Subcutaneous adipose tissue (tissue), 4 donors: ENCODE data around the gene FMO2. TPM values are rescaled to one million over a fixed set of nuclear protein-coding genes. Genes with fewer than 3 reads are reported as not detected.

Experiments used
- total RNA-seq, 4 donors: library from RNA; depleted of rRNA; stranded (reverse); fragments of >200 nt; gene quantifications; one replicate each; pipeline ENCODE4 v1.1.0, GENCODE V29; 2016
- TF ChIP-seq, protein P1 (sequence below): fragments of 450-650 bp; IDR thresholded peaks from one replicate; pipeline ENCODE4 v1.5.1; 2016; ENCODE audit warnings: low read depth, mild to moderate bottlenecking, control low read depth, antibody characterized with exemption, moderate library complexity

Gene FMO2, protein sequence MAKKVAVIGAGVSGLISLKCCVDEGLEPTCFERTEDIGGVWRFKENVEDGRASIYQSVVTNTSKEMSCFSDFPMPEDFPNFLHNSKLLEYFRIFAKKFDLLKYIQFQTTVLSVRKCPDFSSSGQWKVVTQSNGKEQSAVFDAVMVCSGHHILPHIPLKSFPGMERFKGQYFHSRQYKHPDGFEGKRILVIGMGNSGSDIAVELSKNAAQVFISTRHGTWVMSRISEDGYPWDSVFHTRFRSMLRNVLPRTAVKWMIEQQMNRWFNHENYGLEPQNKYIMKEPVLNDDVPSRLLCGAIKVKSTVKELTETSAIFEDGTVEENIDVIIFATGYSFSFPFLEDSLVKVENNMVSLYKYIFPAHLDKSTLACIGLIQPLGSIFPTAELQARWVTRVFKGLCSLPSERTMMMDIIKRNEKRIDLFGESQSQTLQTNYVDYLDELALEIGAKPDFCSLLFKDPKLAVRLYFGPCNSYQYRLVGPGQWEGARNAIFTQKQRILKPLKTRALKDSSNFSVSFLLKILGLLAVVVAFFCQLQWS
- 100 to 1,000 TPM in 1 of 4 donors, 10 to 100 TPM in 3; 58.5 to 158 (median 88.3) TPM for total RNA-seq

DNA sequence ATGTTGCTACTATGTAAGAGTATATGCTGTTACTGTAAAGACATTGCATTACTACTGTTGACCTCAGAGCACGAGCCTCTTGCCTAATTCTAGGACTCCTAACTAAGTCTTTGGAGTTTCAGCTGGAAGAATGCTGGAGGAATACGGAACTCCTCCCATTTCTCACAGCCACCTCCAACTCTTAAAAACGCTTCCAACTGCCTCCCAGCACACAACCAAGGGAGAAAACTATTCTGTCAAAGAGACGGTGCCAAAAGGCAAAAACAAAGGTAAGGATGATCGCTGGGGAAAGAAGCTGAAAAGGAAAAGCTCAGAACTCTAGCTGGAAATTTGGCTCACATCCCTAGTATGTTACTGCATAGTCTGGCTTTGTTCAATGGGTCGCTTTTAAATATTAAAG is at the start of gene FMO2:
TSS of gene FMO2 (plus strand) at position 210 of the 400 bp plus-strand sequence. CDS start 414 bp downstream, outside the sequence.
- TF ChIP-seq, protein P1, sequence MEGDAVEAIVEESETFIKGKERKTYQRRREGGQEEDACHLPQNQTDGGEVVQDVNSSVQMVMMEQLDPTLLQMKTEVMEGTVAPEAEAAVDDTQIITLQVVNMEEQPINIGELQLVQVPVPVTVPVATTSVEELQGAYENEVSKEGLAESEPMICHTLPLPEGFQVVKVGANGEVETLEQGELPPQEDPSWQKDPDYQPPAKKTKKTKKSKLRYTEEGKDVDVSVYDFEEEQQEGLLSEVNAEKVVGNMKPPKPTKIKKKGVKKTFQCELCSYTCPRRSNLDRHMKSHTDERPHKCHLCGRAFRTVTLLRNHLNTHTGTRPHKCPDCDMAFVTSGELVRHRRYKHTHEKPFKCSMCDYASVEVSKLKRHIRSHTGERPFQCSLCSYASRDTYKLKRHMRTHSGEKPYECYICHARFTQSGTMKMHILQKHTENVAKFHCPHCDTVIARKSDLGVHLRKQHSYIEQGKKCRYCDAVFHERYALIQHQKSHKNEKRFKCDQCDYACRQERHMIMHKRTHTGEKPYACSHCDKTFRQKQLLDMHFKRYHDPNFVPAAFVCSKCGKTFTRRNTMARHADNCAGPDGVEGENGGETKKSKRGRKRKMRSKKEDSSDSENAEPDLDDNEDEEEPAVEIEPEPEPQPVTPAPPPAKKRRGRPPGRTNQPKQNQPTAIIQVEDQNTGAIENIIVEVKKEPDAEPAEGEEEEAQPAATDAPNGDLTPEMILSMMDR = no peak

DNA sequence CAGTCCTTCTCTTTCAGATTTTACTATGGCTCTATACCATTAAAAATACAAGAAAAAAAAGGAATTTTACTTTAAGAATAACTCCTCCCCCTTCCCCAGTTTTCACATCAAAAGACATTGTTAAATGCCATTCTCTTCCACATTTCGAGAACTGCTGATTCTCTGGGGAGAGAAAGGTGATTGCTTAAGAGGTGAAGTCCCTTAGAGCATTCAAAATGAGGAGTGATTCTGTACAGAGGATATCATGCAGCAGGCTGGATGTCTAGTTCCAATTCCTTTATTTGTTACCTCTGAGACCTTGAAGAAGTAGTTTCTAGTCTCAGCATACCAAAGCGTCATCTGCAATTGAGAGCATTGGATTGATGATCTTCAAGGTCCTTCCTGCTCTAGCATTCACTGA is 47.5 kb upstream of the FMO2 start:
- TF ChIP-seq, protein P1 = no peak

DNA sequence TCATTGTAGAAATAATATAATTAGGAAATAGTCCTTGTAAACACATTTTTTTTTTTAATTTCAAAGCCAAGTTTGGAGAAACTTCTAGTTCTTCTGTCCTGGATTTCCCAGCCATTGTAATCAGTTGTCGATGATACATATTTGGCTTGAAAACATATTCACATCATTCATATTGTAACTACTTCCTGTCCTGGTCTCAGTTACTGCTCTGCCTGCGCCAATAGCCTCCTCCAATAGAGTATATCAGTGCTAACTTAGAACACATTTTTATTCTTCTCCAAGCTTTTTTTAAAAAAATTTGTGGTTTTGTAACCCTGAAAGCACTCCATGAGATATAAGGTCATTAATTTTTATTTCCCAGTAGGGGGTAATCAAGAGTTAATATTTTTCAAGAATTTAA is 46.1 kb upstream of the FMO2 start:
- TF ChIP-seq, protein P1 = no peak

DNA sequence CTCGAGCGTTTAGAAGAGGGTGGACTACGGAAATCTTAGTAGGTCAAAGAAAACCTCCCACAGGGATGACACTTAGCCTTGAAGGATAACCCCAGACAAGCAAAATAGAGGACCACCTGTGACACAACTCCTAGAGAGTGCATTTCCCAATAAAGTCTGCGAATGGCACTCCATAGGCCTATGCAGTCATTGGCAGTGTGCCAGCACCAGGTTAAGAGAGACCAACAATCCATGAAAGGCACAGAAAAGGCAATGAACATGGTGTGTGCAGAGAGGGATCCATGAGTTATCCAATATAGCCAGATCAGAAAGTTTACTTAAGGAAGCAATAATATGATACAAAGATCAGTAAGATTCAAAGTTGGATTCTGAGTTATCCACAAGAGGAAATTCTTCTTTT is 45.2 kb upstream of the FMO2 start:
- TF ChIP-seq, protein P1 = no peak

DNA sequence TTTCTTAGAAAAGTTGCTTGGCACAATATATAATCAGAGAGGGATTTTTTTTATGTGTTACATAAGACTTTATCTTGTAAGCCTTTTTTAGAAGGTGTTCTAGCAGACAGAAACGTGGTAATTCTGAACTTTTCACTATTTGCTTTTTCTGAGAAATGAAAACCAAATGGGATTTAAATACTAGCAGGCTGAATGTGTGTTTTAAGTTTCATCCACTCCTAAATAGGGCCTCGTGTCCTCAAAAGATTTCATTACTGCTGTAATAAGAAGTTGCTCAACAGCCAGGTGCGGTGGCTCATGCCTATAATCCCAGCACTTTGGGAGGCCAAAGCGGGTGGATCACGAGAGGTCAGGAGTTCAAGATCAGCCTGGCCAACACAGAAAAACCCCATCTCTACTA is 44.7 kb upstream of the FMO2 start:
- TF ChIP-seq, protein P1 = no peak

DNA sequence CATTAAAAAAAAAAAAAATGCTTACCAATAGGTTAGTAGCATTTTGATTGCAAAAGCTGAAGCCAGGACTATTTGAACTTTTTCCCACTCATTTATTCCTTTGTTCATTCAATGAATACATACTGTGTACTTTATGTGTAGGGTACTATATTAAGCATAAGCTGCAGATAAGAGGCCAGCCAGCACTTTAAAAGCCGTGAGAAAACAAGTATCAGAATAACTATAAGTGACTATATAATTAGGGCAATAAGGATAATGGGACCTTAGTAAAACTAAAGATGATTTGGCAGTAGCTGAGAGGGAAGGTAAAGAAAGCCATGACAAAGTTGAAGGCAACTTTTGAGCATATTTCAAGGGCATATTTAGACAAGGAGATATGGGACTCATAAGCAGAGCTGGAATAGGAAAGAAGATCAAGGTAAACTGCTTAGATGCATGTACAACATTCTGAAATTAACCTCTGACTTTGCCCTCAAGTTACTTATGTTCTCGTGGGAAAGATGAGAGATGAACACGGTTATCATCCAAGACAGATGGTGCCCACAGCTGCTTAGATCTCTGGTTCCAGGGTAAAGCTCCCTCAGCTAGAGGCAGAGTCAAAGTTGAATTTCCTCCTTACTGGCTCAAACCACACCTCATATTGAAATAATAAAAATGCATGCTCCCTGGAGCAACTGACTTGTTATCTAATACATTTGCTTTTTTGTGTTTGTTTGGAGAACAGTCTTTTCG is 44.0 kb upstream of the FMO2 start:
- TF ChIP-seq, protein P1 = no peak
